HEK293 (cell line): ENCODE measurements around the gene YJU2.

Source experiments
- PBX3 ChIP-seq: sonication (generic); formaldehyde crosslinking; IDR thresholded peaks from 2 replicates; pipeline ENCODE4 v1.8.1; 2022; ENCODE audit warnings: mild to moderate bottlenecking, moderate library complexity, missing genetic modification reagents
- ZBTB10 ChIP-seq: fragments of 450-650 bp; formaldehyde crosslinking; IDR thresholded peaks from 2 replicates; pipeline ENCODE4 v1.5.1; 2016; ENCODE audit warnings: missing biosample characterization, missing genetic modification characterization
- ZBTB8A ChIP-seq: fragments of 450-650 bp; formaldehyde crosslinking; IDR thresholded peaks from 2 replicates; pipeline ENCODE4 v1.5.1; 2016; ENCODE audit warnings: missing biosample characterization, missing genetic modification characterization
- ZNF169 ChIP-seq: fragments of 450-650 bp; formaldehyde crosslinking; IDR thresholded peaks from 2 replicates; pipeline ENCODE4 v1.5.1; 2016; ENCODE audit warnings: missing biosample characterization, missing genetic modification characterization
- ZNF23 ChIP-seq: fragments of 450-650 bp; formaldehyde crosslinking; IDR thresholded peaks from 2 replicates; pipeline ENCODE4 v1.5.1; 2016; ENCODE audit warnings: missing biosample characterization, missing genetic modification characterization, borderline replicate concordance
- ZNF274 ChIP-seq, 2 experiments: fragments of 200-500 bp in 1 of 2; fragments of 450-650 bp in 1 of 2; sonication (Bioruptor generic) in 1 of 2; formaldehyde crosslinking in 1 of 2; IDR thresholded peaks; 2 replicates each; pipeline versions ENCODE4 v1.5.1 to v1.6.1; 2014 to 2016; ENCODE audit warnings: borderline replicate concordance in 1 of 2, inconsistent platforms in 1 of 2, low read length in 1 of 2, missing biosample characterization in 1 of 2, missing genetic modification characterization in 1 of 2
- ZNF558 ChIP-seq: fragments of 450-650 bp; formaldehyde crosslinking; IDR thresholded peaks from 2 replicates; pipeline ENCODE4 v1.5.1; 2016; ENCODE audit warnings: missing biosample characterization, missing genetic modification characterization
- TF ChIP-seq, protein P1 (sequence below): fragments of 450-650 bp; formaldehyde crosslinking; IDR thresholded peaks from 2 replicates; pipeline ENCODE4 v1.5.1; 2016; ENCODE audit warnings: missing biosample characterization, missing genetic modification characterization
- TF ChIP-seq, protein P2 (sequence below): fragments of 450-650 bp; formaldehyde crosslinking; IDR thresholded peaks from 2 replicates; pipeline ENCODE4 v1.5.1; 2016; ENCODE audit warnings: missing biosample characterization, missing genetic modification characterization, low read depth
- TF ChIP-seq, protein P3 (sequence below): IDR thresholded peaks from 2 replicates; pipeline ENCODE4 v1.6.1; 2011; ENCODE audit warnings: mild to moderate bottlenecking, low read depth, low read length, borderline replicate concordance

DNA sequence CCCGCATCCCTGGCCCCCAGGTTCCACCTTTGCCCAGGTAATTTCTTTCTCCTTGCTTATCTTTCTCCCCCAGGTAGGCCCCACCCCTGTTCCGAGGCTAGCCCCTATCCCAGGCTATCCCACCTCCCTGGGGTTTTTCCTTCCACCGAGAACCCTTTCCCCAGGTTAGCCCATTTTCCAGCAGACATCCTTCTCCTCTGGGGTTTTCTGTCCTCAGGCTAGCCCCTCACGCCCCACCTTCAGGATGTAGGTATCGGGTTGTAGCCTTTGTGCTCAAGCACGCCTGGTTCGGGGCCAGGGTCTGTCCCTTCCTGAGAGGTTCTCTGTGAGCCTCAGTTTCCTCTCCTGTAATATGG is 58.4 kb downstream of the YJU2 start:
- TF ChIP-seq ZBTB10 (tag by site-specific recombination) (no peak), ZBTB8A (no peak), ZNF169 (tag by site-specific recombination) (no peak), ZNF274 (IDR thresholded peaks at IDR 0.05; ENCODE audit: low read length) (no peak), ZNF274 (tag by site-specific recombination; IDR thresholded peaks at IDR 0.05; ENCODE audit: borderline replicate concordance) (no peak), ZNF23 (no peak), PBX3 (no peak), ZNF558 (tag by site-specific recombination) (no peak)
- TF ChIP-seq, protein P1, sequence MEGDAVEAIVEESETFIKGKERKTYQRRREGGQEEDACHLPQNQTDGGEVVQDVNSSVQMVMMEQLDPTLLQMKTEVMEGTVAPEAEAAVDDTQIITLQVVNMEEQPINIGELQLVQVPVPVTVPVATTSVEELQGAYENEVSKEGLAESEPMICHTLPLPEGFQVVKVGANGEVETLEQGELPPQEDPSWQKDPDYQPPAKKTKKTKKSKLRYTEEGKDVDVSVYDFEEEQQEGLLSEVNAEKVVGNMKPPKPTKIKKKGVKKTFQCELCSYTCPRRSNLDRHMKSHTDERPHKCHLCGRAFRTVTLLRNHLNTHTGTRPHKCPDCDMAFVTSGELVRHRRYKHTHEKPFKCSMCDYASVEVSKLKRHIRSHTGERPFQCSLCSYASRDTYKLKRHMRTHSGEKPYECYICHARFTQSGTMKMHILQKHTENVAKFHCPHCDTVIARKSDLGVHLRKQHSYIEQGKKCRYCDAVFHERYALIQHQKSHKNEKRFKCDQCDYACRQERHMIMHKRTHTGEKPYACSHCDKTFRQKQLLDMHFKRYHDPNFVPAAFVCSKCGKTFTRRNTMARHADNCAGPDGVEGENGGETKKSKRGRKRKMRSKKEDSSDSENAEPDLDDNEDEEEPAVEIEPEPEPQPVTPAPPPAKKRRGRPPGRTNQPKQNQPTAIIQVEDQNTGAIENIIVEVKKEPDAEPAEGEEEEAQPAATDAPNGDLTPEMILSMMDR (tag by site-specific recombination): no peak
- TF ChIP-seq, protein P2, sequence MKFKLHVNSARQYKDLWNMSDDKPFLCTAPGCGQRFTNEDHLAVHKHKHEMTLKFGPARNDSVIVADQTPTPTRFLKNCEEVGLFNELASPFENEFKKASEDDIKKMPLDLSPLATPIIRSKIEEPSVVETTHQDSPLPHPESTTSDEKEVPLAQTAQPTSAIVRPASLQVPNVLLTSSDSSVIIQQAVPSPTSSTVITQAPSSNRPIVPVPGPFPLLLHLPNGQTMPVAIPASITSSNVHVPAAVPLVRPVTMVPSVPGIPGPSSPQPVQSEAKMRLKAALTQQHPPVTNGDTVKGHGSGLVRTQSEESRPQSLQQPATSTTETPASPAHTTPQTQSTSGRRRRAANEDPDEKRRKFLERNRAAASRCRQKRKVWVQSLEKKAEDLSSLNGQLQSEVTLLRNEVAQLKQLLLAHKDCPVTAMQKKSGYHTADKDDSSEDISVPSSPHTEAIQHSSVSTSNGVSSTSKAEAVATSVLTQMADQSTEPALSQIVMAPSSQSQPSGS (tag by site-specific recombination): no peak
- TF ChIP-seq, protein P3, sequence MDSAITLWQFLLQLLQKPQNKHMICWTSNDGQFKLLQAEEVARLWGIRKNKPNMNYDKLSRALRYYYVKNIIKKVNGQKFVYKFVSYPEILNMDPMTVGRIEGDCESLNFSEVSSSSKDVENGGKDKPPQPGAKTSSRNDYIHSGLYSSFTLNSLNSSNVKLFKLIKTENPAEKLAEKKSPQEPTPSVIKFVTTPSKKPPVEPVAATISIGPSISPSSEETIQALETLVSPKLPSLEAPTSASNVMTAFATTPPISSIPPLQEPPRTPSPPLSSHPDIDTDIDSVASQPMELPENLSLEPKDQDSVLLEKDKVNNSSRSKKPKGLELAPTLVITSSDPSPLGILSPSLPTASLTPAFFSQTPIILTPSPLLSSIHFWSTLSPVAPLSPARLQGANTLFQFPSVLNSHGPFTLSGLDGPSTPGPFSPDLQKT: no peak
